Breast epithelium (tissue), 4 donors: Measurements from ENCODE around the gene ITPR2. TPM values are rescaled to one million over a fixed set of nuclear protein-coding genes. Genes with fewer than 3 reads are reported as not detected.
"Not testable (repeated sequence)": the region's sequence is repeated elsewhere in the genome, so short reads cannot be mapped to it uniquely, and the experiment has no call there.

Source experiments
- DNase-seq, 2 donors: peaks; one replicate each; pipeline ENCODE4 v3.0.0-alpha.2; 2019; ENCODE audit warnings: low spot score in 2 of 2
- H3K27ac ChIP-seq, 2 donors: fragments of 200-600 bp; sonication (generic) in 1 of 2; one replicate each; pipeline ENCODE4 v1.5.1; 2016 to 2019; ENCODE audit warnings: mild to moderate bottlenecking in 1 of 2
- H3K27me3 ChIP-seq, 2 donors: fragments of 200-600 bp; sonication (generic) in 1 of 2; one replicate each; pipeline versions ENCODE4 v1.5.1 to v1.6.0; 2017 to 2019; ENCODE audit warnings: control low read depth in 1 of 2, mild to moderate bottlenecking in 1 of 2
- H3K36me3 ChIP-seq: fragments of 200-600 bp; one replicate; pipeline ENCODE4 v1.5.1; 2019
- H3K4me1 ChIP-seq, 2 donors: fragments of 200-600 bp; sonication (generic); one replicate each; pipeline ENCODE4 v1.5.1; 2016 to 2019; ENCODE audit warnings: control low read depth in 1 of 2
- H3K4me3 ChIP-seq, 3 donors: fragments of 200-600 bp; sonication (generic); 1 replicate in 2 of 3; 2 replicates in 1 of 3; pipeline ENCODE4 v1.5.1; 2016 to 2019; ENCODE audit warnings: mild to moderate bottlenecking in 3 of 3, moderate library complexity in 2 of 3
- H3K9me3 ChIP-seq, 2 donors: fragments of 200-600 bp; sonication (generic) in 1 of 2; one replicate each; pipeline ENCODE4 v1.5.1; 2016 to 2019; ENCODE audit warnings: control low read depth in 1 of 2
- POLR2A ChIP-seq: fragments of 450-650 bp; IDR thresholded peaks from one replicate; pipeline ENCODE4 v1.6.1; 2016; ENCODE audit warnings: antibody characterized with exemption, mild to moderate bottlenecking, moderate library complexity
- POLR2AphosphoS5 ChIP-seq, 3 donors: sonication (generic); formaldehyde crosslinking; IDR thresholded peaks; one replicate each; pipeline ENCODE4 v1.6.1; 2017; ENCODE audit warnings: antibody characterized with exemption in 3 of 3
- intact Hi-C: fragments of 100-400 bp; cut with DNase I; formaldehyde crosslinking; loops from one replicate; pipeline ENCODE4 v1.15.1; 2023; ENCODE audit warnings: low total_unique reads
- total RNA-seq, 3 donors: library from RNA; depleted of rRNA; stranded (reverse); fragments of >200 nt; gene quantifications; one replicate each; pipeline ENCODE4 v1.1.0, GENCODE V29; 2016
- TF ChIP-seq, protein P1 (sequence below), 3 donors: fragments of 450-650 bp; IDR thresholded peaks; one replicate each; pipeline ENCODE4 v1.5.1; 2016 to 2017; ENCODE audit warnings: antibody characterized with exemption in 3 of 3, mild to moderate bottlenecking in 3 of 3, moderate library complexity in 3 of 3

ITPR2 gene
- total RNA-seq, 3 donors from 2014 or later = 47.2 to 95.0 (median 66.5) TPM

DNA sequence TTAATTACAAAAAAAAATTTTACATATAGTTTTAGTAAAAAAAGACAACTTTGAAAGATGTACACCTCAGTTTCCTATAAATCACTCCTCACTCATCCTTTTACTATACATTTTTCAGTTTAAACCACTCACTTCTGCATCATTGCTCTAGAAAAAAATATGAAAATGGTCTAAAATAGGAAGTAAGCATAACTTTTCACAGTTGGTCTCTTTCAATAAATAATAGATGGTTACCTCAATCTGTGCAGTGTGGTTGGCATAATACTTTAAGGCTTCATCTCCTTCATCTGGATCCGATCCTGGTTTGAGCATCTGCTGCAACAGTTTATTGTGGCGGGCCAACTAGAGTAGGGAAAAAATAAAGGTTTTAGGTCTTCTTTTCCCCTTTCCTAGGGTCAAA lies 389.7 kb downstream of the ITPR2 start:
- H3K9me3 ChIP-seq = no peaks in the 10 kb centered on the region

GRCh38 chr12:26441434-26441833 lies 391.6 kb downstream of the ITPR2 start:
- Histone ChIP-seq H3K4me1 (no peaks in the 10 kb centered on the region), H3K36me3 (no peaks in the 10 kb centered on the region), H3K27me3 (no peaks in the 10 kb centered on the region), H3K27ac (no peak overlapping the region), H3K4me3 (no peak overlapping the region), H3K9me3 (no peaks in the 10 kb centered on the region)
- intact Hi-C loops = no loop called here
- TF ChIP-seq POLR2A (no peak), POLR2AphosphoS5 (IDR thresholded peaks at IDR 0.05) (no peak)
- TF ChIP-seq, protein P1, sequence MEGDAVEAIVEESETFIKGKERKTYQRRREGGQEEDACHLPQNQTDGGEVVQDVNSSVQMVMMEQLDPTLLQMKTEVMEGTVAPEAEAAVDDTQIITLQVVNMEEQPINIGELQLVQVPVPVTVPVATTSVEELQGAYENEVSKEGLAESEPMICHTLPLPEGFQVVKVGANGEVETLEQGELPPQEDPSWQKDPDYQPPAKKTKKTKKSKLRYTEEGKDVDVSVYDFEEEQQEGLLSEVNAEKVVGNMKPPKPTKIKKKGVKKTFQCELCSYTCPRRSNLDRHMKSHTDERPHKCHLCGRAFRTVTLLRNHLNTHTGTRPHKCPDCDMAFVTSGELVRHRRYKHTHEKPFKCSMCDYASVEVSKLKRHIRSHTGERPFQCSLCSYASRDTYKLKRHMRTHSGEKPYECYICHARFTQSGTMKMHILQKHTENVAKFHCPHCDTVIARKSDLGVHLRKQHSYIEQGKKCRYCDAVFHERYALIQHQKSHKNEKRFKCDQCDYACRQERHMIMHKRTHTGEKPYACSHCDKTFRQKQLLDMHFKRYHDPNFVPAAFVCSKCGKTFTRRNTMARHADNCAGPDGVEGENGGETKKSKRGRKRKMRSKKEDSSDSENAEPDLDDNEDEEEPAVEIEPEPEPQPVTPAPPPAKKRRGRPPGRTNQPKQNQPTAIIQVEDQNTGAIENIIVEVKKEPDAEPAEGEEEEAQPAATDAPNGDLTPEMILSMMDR (IDR thresholded peaks at IDR 0.05) = no peak
- no peak for DNase-seq

More for the DNA sequence above, 389.7 kb downstream of the ITPR2 start:
- Histone ChIP-seq H3K27ac (no peak overlapping the region), H3K36me3 (no peaks in the 10 kb centered on the region), H3K4me3 (no peak overlapping the region), H3K27me3 (no peaks in the 10 kb centered on the region), H3K4me1 (no peaks in the 10 kb centered on the region)
- no peak for DNase-seq
- intact Hi-C loops = no loop called here
- no peak for TF ChIP-seq POLR2AphosphoS5 (IDR thresholded peaks at IDR 0.05)
- TF ChIP-seq, protein P1 (IDR thresholded peaks at IDR 0.05) = no peak
- no peak for TF ChIP-seq POLR2A

DNA sequence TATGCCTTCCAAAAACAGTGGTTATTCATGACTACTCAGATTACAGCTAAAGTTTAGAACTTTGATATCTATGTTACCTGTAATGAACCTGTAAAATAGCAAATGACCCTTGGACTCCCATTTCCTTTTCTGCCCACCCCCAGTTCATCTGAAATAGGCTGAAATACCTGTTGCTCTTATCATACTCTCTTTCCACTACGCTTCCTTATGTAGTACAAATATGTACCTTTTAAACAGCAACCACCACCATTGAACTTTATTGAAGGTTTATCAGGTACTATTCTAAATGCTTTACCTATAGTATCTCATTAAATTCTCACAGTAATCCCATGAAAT lies 398.0 kb downstream of the ITPR2 start:
- H3K9me3 ChIP-seq = no peaks in the 10 kb centered on the region
- H3K27ac ChIP-seq = no peak overlapping the region
- intact Hi-C loops = no loop called here
- TF ChIP-seq POLR2A (no peak), POLR2AphosphoS5 (IDR thresholded peaks at IDR 0.05) (no peak)
- TF ChIP-seq, protein P1 (IDR thresholded peaks at IDR 0.05) = no peak
- DNase-seq = no peak
- H3K4me1 ChIP-seq = no peaks in the 10 kb centered on the region
- H3K4me3 ChIP-seq = no peak overlapping the region
- H3K36me3 ChIP-seq = no peaks in the 10 kb centered on the region
- H3K27me3 ChIP-seq = no peaks in the 10 kb centered on the region

GRCh38 chr12:26434299-26435068 lies 398.5 kb downstream of the ITPR2 start:
- Histone ChIP-seq H3K36me3 (no peaks in the 10 kb centered on the region), H3K9me3 (no peaks in the 10 kb centered on the region), H3K4me3 (no peak overlapping the region), H3K27me3 (no peaks in the 10 kb centered on the region), H3K27ac (no peak overlapping the region), H3K4me1 (no peaks in the 10 kb centered on the region)
- intact Hi-C loops = no loop called here
- no peak for DNase-seq
- TF ChIP-seq POLR2A = no peak
- TF ChIP-seq, protein P1 (IDR thresholded peaks at IDR 0.05) = peak; percentile 44 to 81 (median 63)

- intact Hi-C loops = not testable (repeated sequence)
These were observed 399.3 kb downstream of the ITPR2 start for GRCh38 chr12:26433701-26434100.

More at GRCh38 chr12:26433701-26434100, 399.3 kb downstream of the ITPR2 start:
- not testable (repeated sequence) for DNase-seq, H3K27ac ChIP-seq, H3K4me3 ChIP-seq, H3K36me3 ChIP-seq, H3K4me1 ChIP-seq, H3K9me3 ChIP-seq, H3K27me3 ChIP-seq
